WERI-Rb-1 (cell line): ENCODE data around the gene ABCB11.

ENCODE experiments used
- DNase-seq: peaks from one replicate; pipeline ENCODE4 v3.0.0-alpha.2; 2020
- H3K27ac ChIP-seq: fragments of 250-450 bp; sonication (Bioruptor Pico); 2 replicates; pipeline ENCODE4 v1.5.1; 2020; ENCODE audit warnings: mild to moderate bottlenecking, moderate library complexity
- H3K27me3 ChIP-seq: fragments of 250-450 bp; sonication (Bioruptor Pico); 2 replicates; pipeline ENCODE4 v1.5.1; 2021; ENCODE audit warnings: mild to moderate bottlenecking, low read depth, moderate library complexity; ENCODE audit not compliant: insufficient read depth, severe bottlenecking
- H3K36me3 ChIP-seq: fragments of 250-450 bp; sonication (Bioruptor Pico); 2 replicates; pipeline ENCODE4 v1.5.1; 2020; ENCODE audit warnings: mild to moderate bottlenecking, moderate library complexity
- H3K4me3 ChIP-seq: 2 replicates; pipeline ENCODE4 v1.5.1; 2011; ENCODE audit warnings: low read depth, mild to moderate bottlenecking, control low read depth, low read length
- H3K9me3 ChIP-seq: fragments of 250-450 bp; sonication (Bioruptor Pico); 2 replicates; pipeline ENCODE4 v1.5.1; 2021; ENCODE audit warnings: mild to moderate bottlenecking, moderate library complexity; ENCODE audit not compliant: severe bottlenecking
- TF ChIP-seq, protein P1 (sequence below): IDR thresholded peaks from 2 replicates; pipeline ENCODE4 v1.5.1; 2011; ENCODE audit warnings: low read depth, mild to moderate bottlenecking, control low read depth, inconsistent platforms, low read length

The ABCB11 gene

DNA sequence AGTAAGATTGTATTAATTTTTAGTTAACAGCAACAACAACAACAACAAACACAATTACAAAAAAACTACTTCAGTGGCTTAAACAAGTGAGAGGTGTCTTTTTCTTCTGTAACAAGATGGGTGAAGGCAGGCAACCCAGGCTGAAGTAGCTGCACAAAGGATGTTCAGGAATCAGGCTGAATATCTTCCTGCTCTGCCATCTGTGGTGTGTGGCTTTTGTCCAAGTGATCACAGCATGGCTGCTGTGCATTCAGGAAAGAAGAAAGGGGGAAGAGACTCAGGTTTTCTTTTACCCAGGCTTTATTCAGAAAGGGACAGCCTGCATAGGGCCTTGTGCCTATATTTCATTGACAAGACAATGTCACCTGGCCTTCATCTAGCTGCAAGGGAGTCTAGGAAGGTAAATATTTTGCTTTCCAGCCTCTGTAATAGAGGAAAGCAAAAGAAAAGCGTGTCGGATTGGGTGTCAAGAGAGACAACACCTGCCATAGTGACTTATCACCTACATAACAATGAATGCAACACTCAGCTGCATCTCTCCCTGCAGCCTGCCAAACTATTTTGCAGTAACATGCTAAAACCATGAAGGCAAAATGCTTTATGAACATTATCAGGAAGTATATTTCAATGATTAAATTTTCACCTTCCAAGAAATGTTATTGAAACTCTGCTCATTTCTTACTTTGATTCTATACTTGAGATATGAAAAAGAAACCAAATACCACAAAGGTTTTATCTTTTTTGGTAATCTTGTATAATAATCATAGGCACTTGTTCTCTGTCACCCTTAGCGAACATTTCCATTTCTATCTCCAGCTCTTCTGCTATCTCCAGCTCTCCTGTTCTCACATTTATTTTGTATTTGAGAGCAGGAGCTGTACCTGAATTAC lies 115.4 kb downstream of the ABCB11 start:
- no peak overlapping the region for H3K4me3 ChIP-seq
- TF ChIP-seq, protein P1, sequence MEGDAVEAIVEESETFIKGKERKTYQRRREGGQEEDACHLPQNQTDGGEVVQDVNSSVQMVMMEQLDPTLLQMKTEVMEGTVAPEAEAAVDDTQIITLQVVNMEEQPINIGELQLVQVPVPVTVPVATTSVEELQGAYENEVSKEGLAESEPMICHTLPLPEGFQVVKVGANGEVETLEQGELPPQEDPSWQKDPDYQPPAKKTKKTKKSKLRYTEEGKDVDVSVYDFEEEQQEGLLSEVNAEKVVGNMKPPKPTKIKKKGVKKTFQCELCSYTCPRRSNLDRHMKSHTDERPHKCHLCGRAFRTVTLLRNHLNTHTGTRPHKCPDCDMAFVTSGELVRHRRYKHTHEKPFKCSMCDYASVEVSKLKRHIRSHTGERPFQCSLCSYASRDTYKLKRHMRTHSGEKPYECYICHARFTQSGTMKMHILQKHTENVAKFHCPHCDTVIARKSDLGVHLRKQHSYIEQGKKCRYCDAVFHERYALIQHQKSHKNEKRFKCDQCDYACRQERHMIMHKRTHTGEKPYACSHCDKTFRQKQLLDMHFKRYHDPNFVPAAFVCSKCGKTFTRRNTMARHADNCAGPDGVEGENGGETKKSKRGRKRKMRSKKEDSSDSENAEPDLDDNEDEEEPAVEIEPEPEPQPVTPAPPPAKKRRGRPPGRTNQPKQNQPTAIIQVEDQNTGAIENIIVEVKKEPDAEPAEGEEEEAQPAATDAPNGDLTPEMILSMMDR, result no peak
- H3K36me3 ChIP-seq, result no peaks in the 10 kb centered on the region
- no peaks in the 10 kb centered on the region for H3K9me3 ChIP-seq
- DNase-seq, result no peak
- no peak overlapping the region for H3K27ac ChIP-seq
- H3K27me3 ChIP-seq, result no peaks in the 10 kb centered on the region

DNA sequence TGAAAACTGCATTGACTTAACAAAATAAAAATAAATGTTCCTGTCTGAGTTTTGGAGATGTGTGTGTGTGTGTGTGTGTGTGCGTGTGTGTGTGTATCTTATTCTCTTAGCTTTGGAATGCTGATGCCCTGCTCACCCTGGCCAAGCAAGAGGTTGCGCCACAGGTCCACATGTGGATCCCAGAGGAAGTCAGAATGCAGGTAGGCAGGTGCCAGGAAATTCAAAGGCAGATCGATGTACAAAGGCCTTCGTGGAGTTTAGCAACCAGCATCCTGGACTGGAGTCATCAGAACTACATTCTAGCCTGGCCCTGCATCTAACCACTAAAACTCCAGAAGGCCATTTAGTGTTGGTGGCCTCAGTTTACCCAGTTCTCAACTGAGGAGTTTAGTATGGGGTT lies 117.6 kb downstream of the ABCB11 start:
- Histone ChIP-seq H3K9me3 (no peaks in the 10 kb centered on the region), H3K4me3 (no peak overlapping the region), H3K27ac (no peak overlapping the region), H3K27me3 (no peaks in the 10 kb centered on the region), H3K36me3 (no peaks in the 10 kb centered on the region)
- DNase-seq, result no peak
- TF ChIP-seq, protein P1, result no peak

DNA sequence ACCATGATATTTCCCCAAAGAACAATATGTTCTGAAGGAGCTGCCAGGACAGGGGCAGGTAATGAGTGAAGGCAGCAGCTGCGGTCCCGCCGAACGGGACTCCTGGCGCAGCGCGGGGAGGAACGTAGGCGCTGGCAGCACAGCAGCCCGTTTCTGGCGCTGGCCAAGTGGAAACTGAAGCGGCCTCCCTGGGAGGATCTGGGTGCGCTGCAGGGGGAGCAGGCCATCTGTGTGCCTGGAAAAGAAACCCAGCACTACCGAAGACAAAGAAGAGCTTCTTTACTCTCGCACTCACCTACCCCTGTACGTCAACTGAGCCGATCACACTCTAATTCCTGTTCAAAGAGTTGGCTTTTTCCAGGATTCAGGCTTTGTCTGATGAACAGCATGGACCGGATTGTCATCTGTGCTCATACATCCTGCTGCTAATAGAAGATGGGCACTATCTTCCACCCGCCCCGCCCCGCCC lies 118.2 kb downstream of the ABCB11 start:
- Histone ChIP-seq H3K4me3 (no peak overlapping the region), H3K9me3 (no peaks in the 10 kb centered on the region), H3K27ac (no peak overlapping the region), H3K27me3 (no peaks in the 10 kb centered on the region), H3K36me3 (no peaks in the 10 kb centered on the region)
- DNase-seq, result no peak
- TF ChIP-seq, protein P1, result no peak

DNA sequence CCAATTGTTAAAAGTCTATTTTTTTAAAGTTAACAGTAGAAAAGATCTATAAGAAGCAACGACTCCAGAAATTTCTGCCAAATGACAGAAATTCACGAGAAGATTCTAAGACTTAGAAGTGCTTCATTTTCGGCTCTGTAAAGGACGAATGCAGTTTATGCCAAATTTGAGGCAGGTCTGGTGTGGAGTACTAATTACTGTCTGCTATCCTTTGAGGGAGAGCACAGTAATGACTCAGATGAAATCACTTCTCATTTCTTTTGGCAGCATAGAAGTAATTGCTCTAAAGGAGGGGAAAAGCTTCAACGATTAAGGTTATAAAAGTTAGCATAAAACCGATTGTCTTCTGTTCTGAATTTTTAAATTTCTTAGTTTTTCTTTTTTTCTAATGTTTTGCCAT lies 118.7 kb downstream of the ABCB11 start:
- Histone ChIP-seq H3K9me3 (no peaks in the 10 kb centered on the region), H3K27ac (no peak overlapping the region), H3K4me3 (no peak overlapping the region), H3K36me3 (no peaks in the 10 kb centered on the region), H3K27me3 (no peaks in the 10 kb centered on the region)
- TF ChIP-seq, protein P1, result no peak
- DNase-seq, result no peak

DNA sequence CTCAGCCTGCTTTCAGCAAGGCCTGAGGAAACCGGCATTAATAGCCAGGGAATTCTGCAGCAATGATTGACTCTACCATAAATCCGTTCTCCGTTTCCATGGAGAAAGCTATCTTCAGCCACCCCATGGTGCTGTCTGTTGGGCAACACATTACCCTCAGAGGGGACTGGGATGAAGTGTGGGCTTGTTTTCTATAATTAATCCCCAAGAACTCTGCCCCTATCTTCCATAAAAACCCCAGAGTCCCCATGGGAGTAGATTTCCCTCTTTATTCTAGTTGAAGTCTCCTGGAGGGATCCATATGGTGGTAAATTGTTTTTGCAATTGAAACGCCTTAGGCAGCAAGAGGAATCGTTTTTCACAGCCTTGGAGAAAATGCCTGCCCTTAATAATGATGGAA lies 120.8 kb downstream of the ABCB11 start:
- TF ChIP-seq, protein P1, result no peak
- no peak overlapping the region for H3K27ac ChIP-seq
- H3K4me3 ChIP-seq, result no peak overlapping the region
- no peaks in the 10 kb centered on the region for H3K36me3 ChIP-seq
- DNase-seq, result no peak
- no peaks in the 10 kb centered on the region for H3K9me3 ChIP-seq
- no peaks in the 10 kb centered on the region for H3K27me3 ChIP-seq
